22Rv1 (cell line): ENCODE data around the gene RALGAPA1.
A peak's percentile ranks its signal among the peaks of the same experiment; 100 is the strongest.

Experiments
- H3K27ac ChIP-seq: fragments of 450-650 bp; 2 replicates; pipeline ENCODE4 v1.5.1; 2017
- ZFX ChIP-seq: fragments of 450-650 bp; IDR thresholded peaks from 2 replicates; pipeline ENCODE4 v1.6.1; 2017; ENCODE audit warnings: antibody characterized with exemption, borderline replicate concordance
- TF ChIP-seq, protein P1 (sequence below): fragments of 450-650 bp; IDR thresholded peaks from 2 replicates; pipeline ENCODE4 v1.5.1; 2017; ENCODE audit warnings: mild to moderate bottlenecking

Gene RALGAPA1

DNA sequence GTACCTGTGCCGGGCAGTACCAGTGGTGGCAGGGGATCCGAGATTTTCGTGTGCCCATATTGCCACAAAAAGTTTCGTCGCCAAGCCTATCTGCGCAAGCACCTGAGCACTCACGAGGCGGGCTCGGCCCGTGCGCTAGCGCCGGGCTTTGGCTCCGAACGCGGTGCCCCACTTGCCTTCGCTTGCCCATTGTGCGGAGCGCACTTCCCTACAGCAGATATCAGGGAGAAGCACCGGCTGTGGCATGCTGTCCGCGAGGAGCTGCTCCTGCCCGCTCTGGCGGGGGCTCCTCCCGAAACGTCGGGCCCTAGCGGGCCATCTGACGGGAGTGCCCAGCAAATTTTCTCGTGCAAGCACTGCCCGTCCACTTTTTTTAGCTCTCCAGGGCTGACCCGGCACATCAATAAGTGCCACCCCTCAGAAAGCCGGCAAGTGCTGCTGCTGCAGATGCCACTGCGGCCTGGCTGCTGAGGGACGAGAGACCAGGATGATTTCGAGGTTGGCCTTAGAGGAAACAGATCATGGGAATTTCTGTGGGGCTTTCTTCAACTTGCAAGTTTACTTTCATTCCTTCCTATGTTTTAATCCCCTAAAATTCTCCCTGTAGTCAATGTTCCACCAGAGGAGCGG is 273.5 kb downstream of the RALGAPA1 start:
- TF ChIP-seq, protein P1, sequence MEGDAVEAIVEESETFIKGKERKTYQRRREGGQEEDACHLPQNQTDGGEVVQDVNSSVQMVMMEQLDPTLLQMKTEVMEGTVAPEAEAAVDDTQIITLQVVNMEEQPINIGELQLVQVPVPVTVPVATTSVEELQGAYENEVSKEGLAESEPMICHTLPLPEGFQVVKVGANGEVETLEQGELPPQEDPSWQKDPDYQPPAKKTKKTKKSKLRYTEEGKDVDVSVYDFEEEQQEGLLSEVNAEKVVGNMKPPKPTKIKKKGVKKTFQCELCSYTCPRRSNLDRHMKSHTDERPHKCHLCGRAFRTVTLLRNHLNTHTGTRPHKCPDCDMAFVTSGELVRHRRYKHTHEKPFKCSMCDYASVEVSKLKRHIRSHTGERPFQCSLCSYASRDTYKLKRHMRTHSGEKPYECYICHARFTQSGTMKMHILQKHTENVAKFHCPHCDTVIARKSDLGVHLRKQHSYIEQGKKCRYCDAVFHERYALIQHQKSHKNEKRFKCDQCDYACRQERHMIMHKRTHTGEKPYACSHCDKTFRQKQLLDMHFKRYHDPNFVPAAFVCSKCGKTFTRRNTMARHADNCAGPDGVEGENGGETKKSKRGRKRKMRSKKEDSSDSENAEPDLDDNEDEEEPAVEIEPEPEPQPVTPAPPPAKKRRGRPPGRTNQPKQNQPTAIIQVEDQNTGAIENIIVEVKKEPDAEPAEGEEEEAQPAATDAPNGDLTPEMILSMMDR: no peak
- TF ChIP-seq ZFX: no peak
- no peak overlapping the region for H3K27ac ChIP-seq

DNA sequence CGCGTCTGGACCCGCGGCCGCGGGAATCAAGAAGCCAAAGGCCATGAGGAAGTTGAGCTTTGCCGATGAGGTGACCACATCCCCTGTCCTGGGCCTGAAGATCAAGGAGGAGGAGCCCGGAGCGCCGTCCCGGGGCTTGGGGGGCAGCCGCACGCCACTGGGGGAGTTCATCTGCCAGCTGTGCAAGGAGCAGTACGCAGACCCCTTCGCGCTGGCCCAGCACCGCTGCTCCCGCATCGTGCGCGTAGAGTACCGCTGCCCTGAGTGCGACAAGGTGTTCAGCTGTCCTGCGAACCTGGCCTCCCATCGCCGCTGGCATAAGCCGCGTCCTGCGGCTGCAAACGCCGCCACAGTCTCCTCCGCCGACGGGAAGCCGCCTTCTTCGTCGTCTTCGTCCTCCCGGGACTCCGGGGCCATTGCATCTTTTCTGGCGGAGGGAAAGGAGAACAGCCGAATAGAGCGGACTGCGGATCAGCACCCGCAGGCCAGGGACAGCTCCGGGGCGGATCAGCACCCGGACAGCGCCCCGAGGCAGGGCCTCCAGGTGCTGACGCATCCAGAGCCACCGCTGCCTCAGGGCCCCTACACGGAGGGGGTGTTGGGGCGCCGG is 274.1 kb downstream of the RALGAPA1 start:
- TF ChIP-seq, protein P1: no peak
- TF ChIP-seq ZFX: no peak
- no peak overlapping the region for H3K27ac ChIP-seq

DNA sequence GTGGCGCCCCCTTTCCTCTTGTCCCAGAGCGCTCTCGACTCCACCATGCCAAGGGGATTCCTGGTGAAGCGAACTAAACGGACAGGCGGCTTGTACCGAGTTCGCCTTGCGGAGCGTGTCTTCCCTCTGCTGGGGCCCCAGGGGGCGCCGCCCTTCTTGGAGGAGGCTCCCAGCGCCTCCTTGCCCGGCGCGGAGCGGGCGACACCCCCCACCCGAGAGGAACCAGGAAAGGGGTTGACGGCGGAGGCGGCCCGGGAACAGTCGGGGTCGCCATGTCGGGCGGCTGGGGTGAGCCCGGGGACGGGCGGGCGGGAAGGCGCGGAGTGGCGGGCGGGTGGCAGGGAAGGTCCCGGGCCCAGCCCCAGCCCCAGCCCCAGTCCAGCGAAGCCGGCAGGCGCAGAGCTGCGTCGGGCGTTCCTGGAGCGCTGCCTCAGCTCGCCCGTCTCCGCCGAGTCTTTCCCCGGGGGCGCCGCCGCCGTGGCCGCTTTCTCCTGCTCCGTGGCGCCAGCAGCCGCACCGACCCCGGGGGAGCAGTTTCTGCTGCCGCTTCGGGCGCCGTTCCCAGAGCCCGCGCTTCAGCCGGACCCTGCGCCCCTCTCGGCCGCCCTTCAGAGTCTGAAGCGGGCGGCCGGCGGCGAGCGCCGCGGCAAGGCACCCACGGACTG is 274.8 kb downstream of the RALGAPA1 start:
- H3K27ac ChIP-seq: peak overlapping the region; percentile 55
- TF ChIP-seq, protein P1: peak; percentile 32; the same call in 1 of the 2 replicates
- TF ChIP-seq ZFX: no peak

DNA sequence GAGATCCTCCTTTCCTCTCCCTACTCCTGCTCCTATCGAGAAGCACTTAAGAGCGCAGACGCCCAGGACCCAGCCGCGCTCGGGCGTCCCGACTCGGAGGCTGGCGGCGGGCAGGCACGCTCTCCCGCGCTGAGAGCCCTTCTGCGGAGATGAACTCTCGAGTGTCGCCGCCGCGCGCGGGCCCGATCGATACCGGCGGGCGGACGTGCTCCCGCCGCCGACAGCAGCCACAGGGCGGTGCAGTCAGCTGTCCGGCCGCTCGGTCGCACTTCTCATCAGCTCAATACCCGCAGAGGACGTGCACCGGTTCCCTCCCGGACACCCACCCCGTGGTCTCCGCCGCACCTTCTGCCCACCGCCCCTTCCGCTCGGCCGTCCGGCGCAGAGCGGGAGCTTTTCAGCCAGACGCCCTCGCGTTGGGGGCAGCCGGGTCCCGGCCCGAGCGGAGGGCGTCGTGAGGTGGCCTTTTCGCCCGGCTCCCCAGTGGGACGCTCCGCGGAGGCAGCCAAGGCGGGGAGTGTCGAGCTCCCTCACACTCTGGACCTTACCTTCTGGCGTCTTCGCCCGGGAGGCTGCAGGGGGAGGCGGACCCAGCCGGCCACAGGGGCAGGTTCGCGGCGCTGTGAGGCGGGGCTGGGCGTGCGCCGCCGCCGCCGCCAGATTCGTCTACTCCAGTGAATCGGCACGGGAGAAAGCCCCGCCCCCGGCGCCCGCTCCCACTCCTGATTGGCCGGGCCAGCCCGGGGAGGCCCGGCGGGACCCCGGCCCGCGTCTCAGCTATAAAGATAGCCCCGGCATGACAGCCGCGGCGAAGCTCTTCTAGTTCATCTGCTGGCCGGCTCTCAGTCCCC is 275.5 kb downstream of the RALGAPA1 start, which contains the start of gene INSM2:
Gene INSM2 (plus strand): TSS at position 808 of the 851 bp plus-strand sequence. CDS start 89 bp downstream, outside the sequence.
- TF ChIP-seq, protein P1: peak; percentile 12; the same call in 1 of the 2 replicates
- TF ChIP-seq ZFX: no peak
- H3K27ac ChIP-seq: peak within 1 kb of the TSS; percentile 55

DNA sequence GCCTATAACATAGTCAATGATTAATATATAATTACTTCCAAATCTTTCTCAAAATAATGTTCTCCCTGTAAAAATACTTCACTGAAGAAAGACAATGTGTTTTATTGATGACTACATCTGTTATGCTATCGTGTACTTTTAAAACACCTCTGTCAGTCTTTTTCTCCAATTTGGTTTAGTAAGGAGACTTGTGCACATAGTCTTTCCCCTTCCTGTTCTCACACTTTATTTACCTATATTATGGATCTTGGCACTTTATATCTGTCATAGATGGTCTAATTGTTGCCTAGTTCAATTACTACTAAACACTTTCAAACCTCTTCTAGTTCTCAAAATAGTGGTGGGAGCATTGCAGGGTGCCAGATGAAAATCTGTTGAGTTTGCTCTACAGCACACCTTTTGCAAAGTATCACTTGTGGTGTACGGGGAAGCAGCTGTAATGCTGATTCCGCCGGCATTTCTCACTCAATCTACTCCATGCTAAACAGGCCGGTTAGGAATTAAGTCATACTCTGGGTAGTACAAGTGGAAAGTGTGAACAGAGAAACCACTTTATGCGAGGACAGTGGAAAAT is 276.2 kb downstream of the RALGAPA1 start:
- H3K27ac ChIP-seq: peak overlapping the region; percentile 55
- no peak for TF ChIP-seq ZFX
- TF ChIP-seq, protein P1: no peak

DNA sequence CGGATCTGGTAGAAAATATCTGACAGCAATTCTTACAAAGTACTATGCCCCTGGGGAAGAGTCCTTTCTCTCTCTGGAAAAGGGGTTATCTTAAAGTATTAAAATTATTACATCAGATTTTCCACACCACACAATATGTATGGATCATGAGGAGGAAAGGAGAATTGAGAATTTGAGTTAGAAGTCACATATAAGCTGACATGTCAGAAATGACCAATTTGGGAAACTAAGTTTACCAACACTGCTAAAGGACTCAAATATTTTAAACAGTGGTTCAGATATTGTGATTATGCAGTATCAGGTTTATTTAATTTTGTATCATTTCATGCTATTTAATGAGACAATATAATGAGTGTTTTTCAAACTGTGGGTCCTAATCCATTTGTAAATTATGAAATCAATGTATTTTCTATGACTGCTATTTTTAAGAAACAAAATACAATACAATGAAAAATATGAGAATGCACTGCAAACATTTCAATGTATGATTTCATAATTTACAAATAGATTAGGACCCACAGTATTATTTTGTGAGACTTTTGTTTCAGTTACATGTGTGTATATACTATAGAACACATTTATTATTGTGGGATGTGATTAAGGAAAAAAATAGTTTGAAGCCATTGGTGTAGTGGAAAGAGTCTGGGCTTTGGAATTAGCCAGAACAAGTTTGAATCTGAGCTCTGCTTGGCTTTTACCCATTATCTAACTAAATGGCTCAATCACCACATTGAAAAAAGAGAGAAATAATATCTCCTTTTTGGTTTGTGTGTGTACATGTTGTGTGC is 276.9 kb downstream of the RALGAPA1 start:
- TF ChIP-seq, protein P1: no peak
- TF ChIP-seq ZFX: no peak
- no peak overlapping the region for H3K27ac ChIP-seq
